Activated CD8-positive, alpha-beta T cell treated with anti-CD3 and anti-CD28 coated beads, Interleukin-2, amount 10 ng/mL, durations not matched to agents 7 days and 5 days (primary cell): ENCODE data around the gene CD207. TPM values are rescaled to one million over a fixed set of nuclear protein-coding genes. Genes with fewer than 3 reads are reported as not detected.
A peak's percentile ranks its signal among the peaks of the same experiment; 100 is the strongest.
"Not testable (repeated sequence)": the region's sequence is repeated elsewhere in the genome, so short reads cannot be mapped to it uniquely, and the experiment has no call there.

Source experiments
- ATAC-seq: fragments of 150-1000 bp; cut with Tn5 transposase; one replicate; pipeline ENCODE4 v1.10.0; 2021; ENCODE audit warnings: moderate library complexity
- CTCF ChIA-PET: fragments of 350-600 bp; sonication (Branson Sonifier 250); formaldehyde crosslinking; loops from one replicate; lab custom pipeline; 2021; ENCODE audit warnings: antibody characterized with exemption; lab: Charles Lee
- POLR2A ChIA-PET: fragments of 350-600 bp; sonication (Branson Sonifier 250); formaldehyde crosslinking; loops from one replicate; lab custom pipeline; 2021; ENCODE audit warnings: antibody characterized with exemption; lab: Charles Lee
- DNase-seq: peaks from one replicate; pipeline ENCODE4 v3.0.0-alpha.2; 2020
- H3K27ac Mint-ChIP-seq: one replicate; pipeline ENCODE4 v1.8.0; 2021; ENCODE audit warnings: mild to moderate bottlenecking, mixed read lengths
- H3K27me3 Mint-ChIP-seq: one replicate; pipeline ENCODE4 v1.8.0; 2021; ENCODE audit warnings: low read depth, mixed read lengths
- H3K36me3 Mint-ChIP-seq: one replicate; pipeline ENCODE4 v1.8.0; 2021; ENCODE audit warnings: low read depth, mixed read lengths
- H3K4me1 Mint-ChIP-seq: one replicate; pipeline ENCODE4 v1.8.0; 2021; ENCODE audit warnings: low read depth, mixed read lengths
- H3K4me3 Mint-ChIP-seq: one replicate; pipeline ENCODE4 v1.8.0; 2021; ENCODE audit warnings: mild to moderate bottlenecking, mixed read lengths
- H3K9me3 Mint-ChIP-seq: one replicate; pipeline ENCODE4 v1.8.0; 2022; ENCODE audit warnings: mixed read lengths; ENCODE audit not compliant: insufficient read depth
- total RNA-seq, 2 experiments: library from RNA; stranded (reverse); gene quantifications; one replicate each; pipeline ENCODE4 v1.2.3, GENCODE V29; 2021

CD207 gene
- not detected for total RNA-seq

- no peak for DNase-seq
These were observed at the start of gene CD207 for GRCh38 chr2:70835643-70836042. TSS of gene CD207 (minus strand) at chr2:70835816. CDS start at chr2:70835776, 40 bp downstream.

GRCh38 chr2:70878543-70878942 is 42.9 kb upstream of the CD207 start:
- H3K27ac Mint-ChIP-seq, H3K9me3 Mint-ChIP-seq, H3K4me3 Mint-ChIP-seq, DNase-seq, ATAC-seq, H3K36me3 Mint-ChIP-seq, H3K4me1 Mint-ChIP-seq, POLR2A ChIA-PET: not testable (repeated sequence)
- CTCF ChIA-PET, result interaction anchor here (1.8 kb wide), 1 partner anchor 41 kb away, joined by 5 read pairs; no protein-coding TSS in a partner anchor
- peaks cover 81% of the 10 kb centered on the region for H3K27me3 Mint-ChIP-seq

More at GRCh38 chr2:70835643-70836042, at the start of gene CD207:
- Mint-ChIP-seq H3K36me3 (no peaks in the 10 kb centered on the region), H3K4me1 (no peaks in the 10 kb centered on the region), H3K27me3 (peaks cover 4% of the 10 kb centered on the region), H3K9me3 (no peaks in the 10 kb centered on the region), H3K27ac (no peak within 1 kb of the TSS), H3K4me3 (no peak within 1 kb of the TSS)
- ChIA-PET POLR2A (no interaction called here), CTCF (no interaction called here)
- ATAC-seq, result no peak

GRCh38 chr2:70876138-70876537 is 40.5 kb upstream of the CD207 start:
- CTCF ChIA-PET, result interaction anchor here (7.8 to 8.3 kb wide), 2 partner anchors 14 to 71 kb away, joined by 49 to 95 read pairs; no protein-coding TSS in a partner anchor
- H3K36me3 Mint-ChIP-seq, H3K27ac Mint-ChIP-seq, H3K9me3 Mint-ChIP-seq, ATAC-seq, H3K4me3 Mint-ChIP-seq, H3K4me1 Mint-ChIP-seq, DNase-seq, POLR2A ChIA-PET: not testable (repeated sequence)
- peaks cover 65% of the 10 kb centered on the region for H3K27me3 Mint-ChIP-seq

DNA sequence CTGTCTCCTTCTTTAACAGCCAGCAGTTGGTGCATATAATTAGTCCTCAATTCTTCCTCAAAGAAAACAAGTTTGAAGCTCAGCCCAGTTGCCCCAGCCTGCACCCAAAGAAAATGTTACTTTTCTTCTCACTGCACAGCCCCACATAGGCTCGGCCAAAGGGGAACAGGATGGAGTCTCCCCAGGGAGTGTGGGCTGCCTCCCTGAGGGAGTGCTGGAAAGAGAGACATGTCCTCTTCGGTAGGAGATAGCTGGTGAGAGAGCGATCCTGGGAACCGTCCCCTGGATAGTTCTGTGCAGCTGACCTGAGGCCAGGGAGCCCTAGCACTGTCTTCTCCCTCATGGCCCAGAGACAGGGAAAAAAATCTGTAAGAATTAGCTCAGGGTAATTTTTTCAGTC is 37.9 kb upstream of the CD207 start:
- peaks cover 41% of the 10 kb centered on the region for H3K27me3 Mint-ChIP-seq
- CTCF ChIA-PET, result interaction anchor here (1.2 to 8.3 kb wide), 6 partner anchors 9 to 84 kb away, joined by 3 to 102 read pairs (median 26); no protein-coding TSS in a partner anchor
- peaks cover 6% of the 10 kb centered on the region for H3K4me1 Mint-ChIP-seq
- no peak overlapping the region for H3K4me3 Mint-ChIP-seq
- no peak for DNase-seq
- no peaks in the 10 kb centered on the region for H3K36me3 Mint-ChIP-seq
- no peak for ATAC-seq
- POLR2A ChIA-PET, result no interaction called here
- no peak overlapping the region for H3K27ac Mint-ChIP-seq
- no peaks in the 10 kb centered on the region for H3K9me3 Mint-ChIP-seq

DNA sequence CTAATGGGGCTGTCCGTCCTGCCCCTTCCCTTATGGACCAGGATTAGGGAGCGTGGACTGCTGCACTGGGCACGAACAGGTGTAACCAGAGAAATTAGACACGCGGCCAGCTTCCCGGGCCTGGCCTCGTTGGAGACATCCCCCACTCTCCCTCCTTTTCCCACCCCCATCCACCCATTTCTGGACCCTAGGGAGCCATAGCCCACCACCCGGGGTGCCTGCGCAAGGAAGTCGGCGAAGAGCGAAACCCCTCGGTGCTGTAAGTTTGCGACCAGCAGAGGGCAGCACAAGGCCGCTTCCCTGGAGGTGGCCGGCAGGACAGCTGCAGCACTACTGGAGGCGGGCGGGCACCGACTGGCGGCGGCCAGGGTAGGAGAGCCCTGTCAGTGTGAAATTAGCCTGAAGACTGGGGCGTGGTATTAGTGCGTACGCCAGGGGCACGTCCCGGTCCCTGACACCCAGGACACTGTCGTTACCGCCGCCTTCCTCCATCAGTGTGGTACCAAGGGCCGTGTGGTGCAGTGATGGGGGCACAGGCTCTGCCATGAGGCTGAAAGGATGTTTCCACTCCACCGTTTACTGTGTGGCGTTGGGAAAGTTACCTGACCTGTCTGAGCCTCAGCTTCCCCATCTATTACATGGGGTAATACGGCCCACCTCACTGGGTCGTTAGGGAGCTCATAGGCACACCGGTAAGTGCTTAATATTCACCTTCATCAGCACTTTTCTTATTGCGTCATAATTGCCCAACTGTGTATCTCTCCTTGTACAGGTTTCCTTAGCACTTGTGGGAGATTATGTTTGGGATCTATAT is 36.0 kb upstream of the CD207 start:
- H3K4me3 Mint-ChIP-seq, result no peak overlapping the region

GRCh38 chr2:70870790-70871189 is 35.2 kb upstream of the CD207 start:
- H3K27me3 Mint-ChIP-seq, result peaks cover 20% of the 10 kb centered on the region
- H3K4me3 Mint-ChIP-seq, result no peak overlapping the region
- H3K9me3 Mint-ChIP-seq, result no peaks in the 10 kb centered on the region
- POLR2A ChIA-PET, result no interaction called here
- DNase-seq (no peak), ATAC-seq (no peak)
- H3K36me3 Mint-ChIP-seq, result no peaks in the 10 kb centered on the region
- CTCF ChIA-PET, result interaction anchor here (0.8 to 8.3 kb wide), 22 partner anchors 8 to 131 kb away, joined by 3 to 102 read pairs (median 6); partner anchors contain the start of gene FIGLA
- peaks cover 4% of the 10 kb centered on the region for H3K4me1 Mint-ChIP-seq
- H3K27ac Mint-ChIP-seq, result no peak overlapping the region

More for the DNA sequence above, 36.0 kb upstream of the CD207 start:
- Mint-ChIP-seq H3K36me3 (no peaks in the 10 kb centered on the region), H3K27me3 (peaks cover 24% of the 10 kb centered on the region), H3K4me1 (peaks cover 4% of the 10 kb centered on the region), H3K27ac (no peak overlapping the region), H3K9me3 (no peaks in the 10 kb centered on the region)
- peak; percentile 95 for ATAC-seq
- CTCF ChIA-PET, result interaction anchor here (0.8 to 8.3 kb wide), 29 partner anchors 9 to 216 kb away, joined by 3 to 102 read pairs (median 4); partner anchors contain the start of genes ADD2 and FIGLA
- POLR2A ChIA-PET, result interaction anchor here (0.9 kb wide), 1 partner anchor 55 kb away, joined by 3 read pairs; no protein-coding TSS in a partner anchor
- peak; percentile 87 for DNase-seq

GRCh38 chr2:70868970-70869369 is 33.4 kb upstream of the CD207 start:
- Mint-ChIP-seq H3K4me1 (peaks cover 4% of the 10 kb centered on the region), H3K4me3 (no peak overlapping the region), H3K36me3 (no peaks in the 10 kb centered on the region), H3K27me3 (peaks cover 22% of the 10 kb centered on the region), H3K27ac (no peak overlapping the region), H3K9me3 (no peaks in the 10 kb centered on the region)
- ChIA-PET CTCF (interaction anchor here (0.7 to 7.1 kb wide), 4 partner anchors 12 to 830 kb away, joined by 3 to 102 read pairs (median 14); no protein-coding TSS in a partner anchor), POLR2A (no interaction called here)
- DNase-seq (no peak), ATAC-seq (no peak)

- no peak overlapping the region for H3K4me3 Mint-ChIP-seq
- POLR2A ChIA-PET, result no interaction called here
- H3K27ac Mint-ChIP-seq, result no peak overlapping the region
These were observed 26.4 kb upstream of the CD207 start for GRCh38 chr2:70861777-70862625.

GRCh38 chr2:70855667-70856066 is 20.1 kb upstream of the CD207 start:
- H3K36me3 Mint-ChIP-seq, result no peaks in the 10 kb centered on the region
- no peak overlapping the region for H3K4me3 Mint-ChIP-seq
- ChIA-PET POLR2A (no interaction called here), CTCF (interaction anchor here (3.9 to 4.1 kb wide), 2 partner anchors 15 to 92 kb away, joined by 19 to 25 read pairs; no protein-coding TSS in a partner anchor)
- DNase-seq (no peak), ATAC-seq (no peak)
- peaks cover 28% of the 10 kb centered on the region for H3K27me3 Mint-ChIP-seq
- no peak overlapping the region for H3K27ac Mint-ChIP-seq
- peaks cover 29% of the 10 kb centered on the region for H3K4me1 Mint-ChIP-seq
- no peaks in the 10 kb centered on the region for H3K9me3 Mint-ChIP-seq

More at GRCh38 chr2:70861777-70862625, 26.4 kb upstream of the CD207 start:
- Mint-ChIP-seq H3K4me1 (peaks cover 3% of the 10 kb centered on the region), H3K9me3 (no peaks in the 10 kb centered on the region), H3K27me3 (peaks cover 52% of the 10 kb centered on the region), H3K36me3 (no peaks in the 10 kb centered on the region)
- ATAC-seq (peak; percentile 90), DNase-seq (peak; percentile 78)
- CTCF ChIA-PET, result interaction anchor here (0.6 to 5.6 kb wide), 14 partner anchors 9 to 558 kb away, joined by 3 to 49 read pairs (median 6); no protein-coding TSS in a partner anchor

- CTCF ChIA-PET, result interaction anchor here (2.9 kb wide), 1 partner anchor 7 kb away, joined by 21 read pairs; no protein-coding TSS in a partner anchor
These were observed 18.8 kb upstream of the CD207 start for GRCh38 chr2:70854411-70854810.

GRCh38 chr2:70852824-70853223 is 17.2 kb upstream of the CD207 start:
- Mint-ChIP-seq H3K4me1 (peaks cover 31% of the 10 kb centered on the region), H3K36me3 (no peaks in the 10 kb centered on the region), H3K27ac (no peak overlapping the region), H3K4me3 (no peak overlapping the region), H3K9me3 (no peaks in the 10 kb centered on the region), H3K27me3 (peaks cover 9% of the 10 kb centered on the region)
- no peak for DNase-seq
- ChIA-PET POLR2A (no interaction called here), CTCF (interaction anchor here (1.1 to 2.9 kb wide), 9 partner anchors 9 to 197 kb away, joined by 3 to 21 read pairs (median 4); partner anchors contain the start of genes ADD2 and FIGLA)
- no peak for ATAC-seq

More at GRCh38 chr2:70854411-70854810, 18.8 kb upstream of the CD207 start:
- Mint-ChIP-seq H3K36me3 (no peaks in the 10 kb centered on the region), H3K9me3 (no peaks in the 10 kb centered on the region), H3K27ac (no peak overlapping the region), H3K4me3 (no peak overlapping the region), H3K4me1 (peaks cover 31% of the 10 kb centered on the region), H3K27me3 (peaks cover 19% of the 10 kb centered on the region)
- ATAC-seq (no peak), DNase-seq (no peak)
- POLR2A ChIA-PET, result no interaction called here
